NCI-H187 (cell line): ENCODE data around the gene PPT1.

Source experiments
- DNase-seq, 2 experiments: peaks; one replicate each; lab custom pipeline; 2025; lab: John Stamatoyannopoulos, UW

PPT1 gene

GRCh38 chr1:40030528-40031135, 66.4 kb downstream of the PPT1 start:
- DNase-seq = no peak

- DNase-seq = no peak
Measured at GRCh38 chr1:40029608-40030007, 67.4 kb downstream of the PPT1 start.

GRCh38 chr1:40027647-40028046, 69.4 kb downstream of the PPT1 start:
- no peak for DNase-seq

DNA sequence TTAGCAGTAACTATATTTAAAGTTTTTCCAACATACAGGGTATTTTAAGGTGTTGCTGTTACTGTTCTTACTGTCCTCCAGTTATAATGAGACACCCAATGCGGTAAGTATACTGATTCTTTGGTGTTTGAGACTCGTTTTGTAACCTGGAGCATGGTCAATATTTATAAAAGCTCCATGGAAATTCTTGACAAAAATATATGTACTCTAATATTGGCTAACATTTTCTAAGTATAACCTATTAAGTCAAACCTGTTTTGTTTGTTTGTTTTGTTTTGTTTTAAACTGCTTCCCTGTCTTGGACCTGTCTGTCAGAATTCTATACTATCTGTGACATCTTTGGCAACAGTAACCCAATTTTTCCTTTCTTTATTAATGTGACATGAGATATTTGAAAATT, 72.4 kb downstream of the PPT1 start:
- no peak for DNase-seq

GRCh38 chr1:40023379-40023944, 73.6 kb downstream of the PPT1 start:
- DNase-seq = no peak
